GM12878 (cell line): Measurements from ENCODE around the gene MAN1B1. TPM values are rescaled to one million over a fixed set of nuclear protein-coding genes. Genes with fewer than 3 reads are reported as not detected.
A peak's percentile ranks its signal among the peaks of the same experiment; 100 is the strongest.

Experiments used
- BCLAF1 ChIP-seq: fragments of 450-650 bp; IDR thresholded peaks from 2 replicates; pipeline ENCODE4 v1.6.1; 2017; ENCODE audit warnings: antibody characterized with exemption, mild to moderate bottlenecking, moderate library complexity
- CUX1 ChIP-seq: IDR thresholded peaks from 2 replicates; pipeline ENCODE4 v1.6.1; 2012; ENCODE audit warnings: improper control_type of control experiment, low read depth, low read length; ENCODE audit not compliant: insufficient replicate concordance
- ESRRA ChIP-seq: IDR thresholded peaks from 2 replicates; pipeline ENCODE4 v1.6.1; 2012; ENCODE audit warnings: mild to moderate bottlenecking, low read length, improper control_type of control experiment
- EZH2 ChIP-seq: IDR thresholded peaks from 2 replicates; pipeline ENCODE4 v1.6.1; 2012; ENCODE audit warnings: low read depth, mild to moderate bottlenecking, control low read depth, inconsistent platforms, low read length, borderline replicate concordance; ENCODE audit not compliant: control insufficient read depth
- HCFC1 ChIP-seq: fragments of 150-350 bp; IDR thresholded peaks from 2 replicates; pipeline ENCODE4 v1.6.1; 2014; ENCODE audit warnings: low read length
- MEF2B ChIP-seq: fragments of 450-650 bp; IDR thresholded peaks from 2 replicates; pipeline ENCODE4 v1.6.1; 2018; ENCODE audit warnings: mild to moderate bottlenecking, moderate library complexity; ENCODE audit not compliant: partially characterized antibody, poor library complexity, severe bottlenecking
- PAX5 ChIP-seq: IDR thresholded peaks from 2 replicates; pipeline ENCODE4 v1.6.1; 2011; ENCODE audit warnings: low read depth, low read length, borderline replicate concordance
- RCOR1 ChIP-seq: conservative IDR thresholded peaks from 2 replicates; pipeline ENCODE4 v1.6.1; 2012; ENCODE audit warnings: low read depth, low read length, improper control_type of control experiment
- SMAD5 ChIP-seq: IDR thresholded peaks from 2 replicates; pipeline ENCODE4 v1.6.1; 2016; ENCODE audit warnings: antibody characterized with exemption, low read depth
- SREBF2 ChIP-seq: IDR thresholded peaks from 2 replicates; pipeline ENCODE4 v1.6.1; 2012; ENCODE audit warnings: mild to moderate bottlenecking, low read length
- YY1 ChIP-seq: IDR thresholded peaks from 2 replicates; pipeline ENCODE4 v1.6.1; 2011; ENCODE audit warnings: low read depth, mild to moderate bottlenecking, low read length
- ZNF217 ChIP-seq: fragments of 450-650 bp; IDR thresholded peaks from 2 replicates; pipeline ENCODE4 v1.6.1; 2017; ENCODE audit warnings: antibody characterized with exemption, mild to moderate bottlenecking
- polyA plus RNA-seq, 11 experiments: library from polyadenylated mRNA; depleted of rRNA in 4 of 11; unstranded in 6 of 11; stranded (reverse) in 5 of 11; fragments of >200 nt; fragmentation: Nextera tagmentation in 4 of 11; fragmentation: Illumina TruSeq in 1 of 11; extraction: Ambion mirVana in 4 of 11; extraction: Trizol in 1 of 11; gene quantifications; 1 replicate in 1 of 11; 2 replicates in 10 of 11; pipeline versions ENCODE4 v1.2.1 to v1.2.3, GENCODE V29; 2011 to 2016; ENCODE audit warnings: inconsistent platforms in 2 of 11, missing spikeins in 2 of 11, low read depth in 1 of 11
- total RNA-seq, 4 experiments: library from RNA; depleted of rRNA in 3 of 4; stranded (reverse); fragments of >200 nt in 3 of 4; fragmentation: Illumina TruSeq in 1 of 4; extraction: Trizol in 1 of 4; gene quantifications; 2 replicates each; pipeline versions ENCODE4 v1.2.1 to v1.2.3, GENCODE V29; 2013 to 2021
- TF ChIP-seq, protein P1 (sequence below): fragments of 450-650 bp; IDR thresholded peaks from 2 replicates; pipeline ENCODE4 v1.6.1; 2016; ENCODE audit warnings: mild to moderate bottlenecking
- TF ChIP-seq, protein P2 (sequence below): fragments of 150-350 bp; IDR thresholded peaks from 2 replicates; pipeline ENCODE4 v1.6.1; 2014; ENCODE audit warnings: mild to moderate bottlenecking, low read depth, low read length

The MAN1B1 gene
- total and polyA plus RNA-seq, 10 of the 15 experiments (the other 5 are each of a cell fraction or from before 2014, with no cell fraction given) = 0.71 to 34.1 (median 22.7) TPM

- TF ChIP-seq BCLAF1 (no peak), EZH2 (no peak), CUX1 (no peak), YY1 (peak; percentile 94), ESRRA (no peak), ZNF217 (no peak), RCOR1 (no peak), MEF2B (peak; percentile 67), SREBF2 (no peak), SMAD5 (peak; percentile 78), PAX5 (peak; percentile 23; the same call in 1 of the 2 replicates), HCFC1 (peak; percentile 56)
- TF ChIP-seq, protein P1, sequence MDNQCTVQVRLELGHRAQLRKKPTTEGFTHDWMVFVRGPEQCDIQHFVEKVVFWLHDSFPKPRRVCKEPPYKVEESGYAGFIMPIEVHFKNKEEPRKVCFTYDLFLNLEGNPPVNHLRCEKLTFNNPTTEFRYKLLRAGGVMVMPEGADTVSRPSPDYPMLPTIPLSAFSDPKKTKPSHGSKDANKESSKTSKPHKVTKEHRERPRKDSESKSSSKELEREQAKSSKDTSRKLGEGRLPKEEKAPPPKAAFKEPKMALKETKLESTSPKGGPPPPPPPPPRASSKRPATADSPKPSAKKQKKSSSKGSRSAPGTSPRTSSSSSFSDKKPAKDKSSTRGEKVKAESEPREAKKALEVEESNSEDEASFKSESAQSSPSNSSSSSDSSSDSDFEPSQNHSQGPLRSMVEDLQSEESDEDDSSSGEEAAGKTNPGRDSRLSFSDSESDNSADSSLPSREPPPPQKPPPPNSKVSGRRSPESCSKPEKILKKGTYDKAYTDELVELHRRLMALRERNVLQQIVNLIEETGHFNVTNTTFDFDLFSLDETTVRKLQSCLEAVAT = no peak
- TF ChIP-seq, protein P2, sequence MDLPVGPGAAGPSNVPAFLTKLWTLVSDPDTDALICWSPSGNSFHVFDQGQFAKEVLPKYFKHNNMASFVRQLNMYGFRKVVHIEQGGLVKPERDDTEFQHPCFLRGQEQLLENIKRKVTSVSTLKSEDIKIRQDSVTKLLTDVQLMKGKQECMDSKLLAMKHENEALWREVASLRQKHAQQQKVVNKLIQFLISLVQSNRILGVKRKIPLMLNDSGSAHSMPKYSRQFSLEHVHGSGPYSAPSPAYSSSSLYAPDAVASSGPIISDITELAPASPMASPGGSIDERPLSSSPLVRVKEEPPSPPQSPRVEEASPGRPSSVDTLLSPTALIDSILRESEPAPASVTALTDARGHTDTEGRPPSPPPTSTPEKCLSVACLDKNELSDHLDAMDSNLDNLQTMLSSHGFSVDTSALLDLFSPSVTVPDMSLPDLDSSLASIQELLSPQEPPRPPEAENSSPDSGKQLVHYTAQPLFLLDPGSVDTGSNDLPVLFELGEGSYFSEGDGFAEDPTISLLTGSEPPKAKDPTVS = no peak
These were observed at the start of gene MAN1B1 (continued) for GRCh38 chr9:137086531-137087408.
